HCT116 (cell line): ENCODE measurements around the gene PANK1. TPM values are rescaled to one million over a fixed set of nuclear protein-coding genes. Genes with fewer than 3 reads are reported as not detected.

Source experiments
- ATAC-seq: fragments of 200-7000 bp; cut with Tn5 transposase; 2 replicates; pipeline ENCODE4 v1.9.1; 2020; ENCODE audit warnings: mild to moderate bottlenecking, moderate library complexity
- BruUV-seq: library from RNA; stranded (reverse); fragments of 400-500 nt; replicated peaks from 2 replicates; lab custom pipeline; 2021; lab: Mats Ljungman, UMichigan
- CTCF ChIA-PET: fragments of 300-600 bp; sonication (Branson Sonifier 250); formaldehyde crosslinking; loops from one replicate; lab custom pipeline; 2021; ENCODE audit warnings: antibody characterized with exemption; lab: Charles Lee
- POLR2A ChIA-PET: fragments of 300-600, 350-600 bp; sonication (Branson Sonifier 250); formaldehyde crosslinking; loops from one replicate; lab custom pipeline; 2021; ENCODE audit warnings: antibody characterized with exemption; lab: Charles Lee
- RAD21 ChIA-PET, 2 experiments: fragments of 300-600 bp; sonication (Branson Sonifier 250); formaldehyde crosslinking; loops; one replicate each; lab custom pipeline; 2023; ENCODE audit warnings: low total read pairs in 2 of 2; ENCODE audit not compliant: uncharacterized antibody in 2 of 2, unreplicated experiment in 2 of 2, low non-redundant PET in 1 of 2; lab: Charles Lee
- DNase-seq: peaks from one replicate; pipeline ENCODE4 v3.0.0-alpha.2; 2010; ENCODE audit warnings: low read depth, low spot score
- H2AFZ ChIP-seq: fragments of 200-600 bp; shearing (Covaris generic), sonication (generic); 2 replicates; pipeline ENCODE4 v1.6.1; 2017; ENCODE audit warnings: low read depth, mixed run types, mixed read lengths, antibody characterized with exemption, low read length; ENCODE audit not compliant: poor library complexity, severe bottlenecking
- H3K27ac ChIP-seq: 2 replicates; pipeline ENCODE4 v1.5.1; 2012; ENCODE audit warnings: low read depth, low read length
- H3K27me3 ChIP-seq: fragments of 200-600 bp; sonication (generic); 2 replicates; pipeline ENCODE4 v1.6.1; 2016; ENCODE audit warnings: mixed run types, low read length, mixed read lengths; ENCODE audit not compliant: insufficient read depth
- H3K36me3 ChIP-seq, 2 experiments: fragments of 200-500 bp in 1 of 2; fragments of 200-600 bp in 1 of 2; sonication (Bioruptor generic) in 1 of 2; sonication (generic) in 1 of 2; 2 replicates each; pipeline versions ENCODE4 v1.5.1 to v1.6.1; 2014 to 2016; ENCODE audit warnings: low read length in 2 of 2, inconsistent platforms in 1 of 2, mixed read lengths in 1 of 2, mixed run types in 1 of 2; ENCODE audit not compliant: insufficient read depth in 2 of 2, control insufficient read depth in 1 of 2
- H3K4me1 ChIP-seq, 2 experiments: fragments of 200-600 bp in 1 of 2; sonication (generic) in 1 of 2; 2 replicates each; pipeline versions ENCODE4 v1.5.1 to v1.6.1; 2012 to 2017; ENCODE audit warnings: low read length in 2 of 2, inconsistent platforms in 1 of 2, mild to moderate bottlenecking in 1 of 2, mixed read lengths in 1 of 2, mixed run types in 1 of 2, moderate library complexity in 1 of 2; ENCODE audit not compliant: insufficient read depth in 2 of 2, control insufficient read depth in 1 of 2
- H3K4me2 ChIP-seq: fragments of 200-600 bp; sonication (generic); 2 replicates; pipeline ENCODE4 v1.6.1; 2017; ENCODE audit warnings: mixed run types, low read length, mixed read lengths
- H3K4me3 ChIP-seq, 2 experiments: fragments of 200-600 bp in 1 of 2; sonication (generic) in 1 of 2; replicated peaks in 1 of 2; 2 replicates each; pipeline ENCODE4 v1.5.1; 2011 to 2016; ENCODE audit warnings: low read length in 2 of 2, control low read depth in 1 of 2, low read depth in 1 of 2, mild to moderate bottlenecking in 1 of 2, mixed read lengths in 1 of 2, mixed run types in 1 of 2
- H3K79me2 ChIP-seq: fragments of 200-600 bp; sonication (generic); 2 replicates; pipeline ENCODE4 v1.6.1; 2017; ENCODE audit warnings: mild to moderate bottlenecking, mixed run types, low read length, moderate library complexity, mixed read lengths; ENCODE audit not compliant: insufficient read depth
- H3K9ac ChIP-seq: fragments of 200-600 bp; sonication (generic); 2 replicates; pipeline ENCODE4 v1.6.1; 2016; ENCODE audit warnings: low read length, mixed read lengths
- H3K9me2 ChIP-seq: fragments of 200-600 bp; sonication (generic), shearing (Covaris generic); 2 replicates; pipeline ENCODE4 v1.6.1; 2017; ENCODE audit warnings: mixed run types, mild to moderate bottlenecking, moderate library complexity; ENCODE audit not compliant: insufficient read depth
- H3K9me3 ChIP-seq, 2 experiments: fragments of 200-500 bp in 1 of 2; fragments of 200-600 bp in 1 of 2; sonication (Bioruptor generic) in 1 of 2; sonication (generic) in 1 of 2; 2 replicates each; pipeline ENCODE4 v1.6.1; 2014 to 2017; ENCODE audit warnings: low read length in 2 of 2, mixed read lengths in 2 of 2, inconsistent platforms in 1 of 2, low read depth in 1 of 2, mild to moderate bottlenecking in 1 of 2, mixed run types in 1 of 2, moderate library complexity in 1 of 2; ENCODE audit not compliant: control insufficient read depth in 1 of 2, insufficient read depth in 1 of 2
- H4K20me1 ChIP-seq: fragments of 200-600 bp; sonication (generic), shearing (Covaris generic); 2 replicates; pipeline ENCODE4 v1.6.1; 2017; ENCODE audit warnings: mixed run types, mild to moderate bottlenecking, moderate library complexity; ENCODE audit not compliant: insufficient read depth
- CBX3 ChIP-seq: IDR thresholded peaks from 2 replicates; pipeline ENCODE4 v1.6.1; 2012; ENCODE audit warnings: low read depth
- EZH2 ChIP-seq: fragments of 200-600 bp; sonication (generic); IDR thresholded peaks from 2 replicates; pipeline ENCODE4 v1.6.1; 2017; ENCODE audit warnings: antibody characterized with exemption, mixed run types
- FOSL1 ChIP-seq: IDR thresholded peaks from 2 replicates; pipeline ENCODE4 v1.6.1; 2012; ENCODE audit warnings: low read depth
- JUND ChIP-seq: IDR thresholded peaks from 2 replicates; pipeline ENCODE4 v1.6.1; 2012
- RAD21 ChIP-seq: IDR thresholded peaks from 2 replicates; pipeline ENCODE4 v1.6.1; 2012; ENCODE audit warnings: low read depth, mild to moderate bottlenecking
- SIN3A ChIP-seq: IDR thresholded peaks from 2 replicates; pipeline ENCODE4 v1.6.1; 2012; ENCODE audit warnings: low read depth
- SRF ChIP-seq: IDR thresholded peaks from 2 replicates; pipeline ENCODE4 v1.6.1; 2012; ENCODE audit warnings: low read depth
- TCF7L2 ChIP-seq: IDR thresholded peaks from 2 replicates; pipeline ENCODE4 v1.7.0; 2011; ENCODE audit warnings: borderline replicate concordance, inconsistent platforms; ENCODE audit not compliant: insufficient read depth, insufficient read length; ENCODE audit errors: extremely low read depth
- YY1 ChIP-seq: IDR thresholded peaks from 2 replicates; pipeline ENCODE4 v1.6.1; 2011; ENCODE audit warnings: low read length, low read depth, moderate library complexity, mild to moderate bottlenecking; ENCODE audit not compliant: insufficient replicate concordance; ENCODE audit errors: extremely low read depth
- ZNF274 ChIP-seq: fragments of 200-500 bp; sonication (Bioruptor generic); IDR thresholded peaks from 2 replicates; pipeline ENCODE4 v1.6.1; 2014; ENCODE audit warnings: mild to moderate bottlenecking, low read depth, low read length, inconsistent platforms
- intact Hi-C: fragments of 100-400 bp; cut with micrococcal nuclease; formaldehyde crosslinking; loops from 2 replicates; pipeline ENCODE4 v1.10.0; 2022
- total RNA-seq: library from RNA; stranded (reverse); gene quantifications from one replicate; pipeline ENCODE4 v1.2.1, GENCODE V29; 2021; ENCODE audit not compliant: unreplicated experiment
- TF ChIP-seq, protein P1 (sequence below): IDR thresholded peaks from 2 replicates; pipeline ENCODE4 v1.6.1; 2012
- TF ChIP-seq, protein P2 (sequence below): IDR thresholded peaks from 2 replicates; pipeline ENCODE4 v1.6.1; 2012
- TF ChIP-seq, protein P3 (sequence below): IDR thresholded peaks from 2 replicates; pipeline ENCODE4 v1.6.1; 2011; ENCODE audit warnings: mild to moderate bottlenecking, low read length, moderate library complexity; ENCODE audit not compliant: insufficient replicate concordance; ENCODE audit errors: extremely low read depth

The PANK1 gene
- total RNA-seq, 1 experiment from 2014 or later, result 6.4 TPM

DNA sequence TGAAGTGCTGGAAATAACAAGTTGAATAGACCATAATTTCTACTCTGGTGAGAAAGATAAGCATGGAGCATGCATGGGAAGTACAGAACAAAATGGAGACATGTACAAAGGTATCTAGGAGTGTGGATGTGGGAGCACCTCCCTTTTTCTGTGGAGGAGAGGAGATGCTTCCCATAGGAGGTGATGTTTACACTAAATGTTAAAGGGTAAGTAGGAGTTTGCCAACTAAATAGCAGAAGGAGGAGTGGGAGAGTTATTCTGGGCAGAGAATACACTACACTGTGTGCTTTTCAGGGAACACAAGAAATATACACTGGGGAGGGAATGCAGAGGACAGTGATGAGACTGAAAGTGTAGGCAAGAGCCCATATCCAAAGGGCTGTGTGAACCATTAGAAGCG is 21.1 kb upstream of the PANK1 start:
- ChIA-PET CTCF (no interaction called here), RAD21 (no interaction called here), POLR2A (no interaction called here)
- no peak for TF ChIP-seq SRF
- TF ChIP-seq YY1, result no peak
- no peak for TF ChIP-seq FOSL1
- TF ChIP-seq TCF7L2, result no peak
- no peak for TF ChIP-seq CBX3
- TF ChIP-seq EZH2, result no peak
- no peak for TF ChIP-seq RAD21
- TF ChIP-seq, protein P1, sequence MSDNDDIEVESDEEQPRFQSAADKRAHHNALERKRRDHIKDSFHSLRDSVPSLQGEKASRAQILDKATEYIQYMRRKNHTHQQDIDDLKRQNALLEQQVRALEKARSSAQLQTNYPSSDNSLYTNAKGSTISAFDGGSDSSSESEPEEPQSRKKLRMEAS, result no peak
- TF ChIP-seq ZNF274, result no peak
- no peak for TF ChIP-seq JUND
- TF ChIP-seq, protein P2, sequence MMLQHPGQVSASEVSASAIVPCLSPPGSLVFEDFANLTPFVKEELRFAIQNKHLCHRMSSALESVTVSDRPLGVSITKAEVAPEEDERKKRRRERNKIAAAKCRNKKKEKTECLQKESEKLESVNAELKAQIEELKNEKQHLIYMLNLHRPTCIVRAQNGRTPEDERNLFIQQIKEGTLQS, result no peak
- TF ChIP-seq SIN3A, result no peak
- TF ChIP-seq, protein P3, sequence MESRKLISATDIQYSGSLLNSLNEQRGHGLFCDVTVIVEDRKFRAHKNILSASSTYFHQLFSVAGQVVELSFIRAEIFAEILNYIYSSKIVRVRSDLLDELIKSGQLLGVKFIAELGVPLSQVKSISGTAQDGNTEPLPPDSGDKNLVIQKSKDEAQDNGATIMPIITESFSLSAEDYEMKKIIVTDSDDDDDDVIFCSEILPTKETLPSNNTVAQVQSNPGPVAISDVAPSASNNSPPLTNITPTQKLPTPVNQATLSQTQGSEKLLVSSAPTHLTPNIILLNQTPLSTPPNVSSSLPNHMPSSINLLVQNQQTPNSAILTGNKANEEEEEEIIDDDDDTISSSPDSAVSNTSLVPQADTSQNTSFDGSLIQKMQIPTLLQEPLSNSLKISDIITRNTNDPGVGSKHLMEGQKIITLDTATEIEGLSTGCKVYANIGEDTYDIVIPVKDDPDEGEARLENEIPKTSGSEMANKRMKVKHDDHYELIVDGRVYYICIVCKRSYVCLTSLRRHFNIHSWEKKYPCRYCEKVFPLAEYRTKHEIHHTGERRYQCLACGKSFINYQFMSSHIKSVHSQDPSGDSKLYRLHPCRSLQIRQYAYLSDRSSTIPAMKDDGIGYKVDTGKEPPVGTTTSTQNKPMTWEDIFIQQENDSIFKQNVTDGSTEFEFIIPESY, result no peak
- Histone ChIP-seq H3K4me3 (no peak overlapping the region), H3K27me3 (no peaks in the 10 kb centered on the region), H3K36me3 (no peaks in the 10 kb centered on the region), H3K79me2 (no peaks in the 10 kb centered on the region), H3K9ac (no peak overlapping the region), H3K9me2 (no peaks in the 10 kb centered on the region), H4K20me1 (no peaks in the 10 kb centered on the region), H3K9me3 (no peaks in the 10 kb centered on the region), H3K4me2 (no peak overlapping the region), H2AFZ (no peak overlapping the region), H3K4me1 (no peaks in the 10 kb centered on the region), H3K27ac (no peak overlapping the region)
- intact Hi-C loops, result no loop called here
- DNase-seq, result no peak
- ATAC-seq, result no peak
- BruUV-seq, result no TSS peak
